ENCODE measurements around the gene TMEM117.
"Not testable (repeated sequence)": the region's sequence is repeated elsewhere in the genome, so short reads cannot be mapped to it uniquely, and the experiment has no call there.

Gene TMEM117

GRCh38 chr12:43969882-43970281, 134.0 kb downstream of the TMEM117 start:
- DNase-seq: no peak

GRCh38 chr12:43973385-43973784, 137.5 kb downstream of the TMEM117 start:
- DNase-seq: no peak

GRCh38 chr12:43973993-43974392, 138.1 kb downstream of the TMEM117 start:
- DNase-seq: no peak

- DNase-seq: no peak
Measured at GRCh38 chr12:43976027-43976426, 140.1 kb downstream of the TMEM117 start.

DNA sequence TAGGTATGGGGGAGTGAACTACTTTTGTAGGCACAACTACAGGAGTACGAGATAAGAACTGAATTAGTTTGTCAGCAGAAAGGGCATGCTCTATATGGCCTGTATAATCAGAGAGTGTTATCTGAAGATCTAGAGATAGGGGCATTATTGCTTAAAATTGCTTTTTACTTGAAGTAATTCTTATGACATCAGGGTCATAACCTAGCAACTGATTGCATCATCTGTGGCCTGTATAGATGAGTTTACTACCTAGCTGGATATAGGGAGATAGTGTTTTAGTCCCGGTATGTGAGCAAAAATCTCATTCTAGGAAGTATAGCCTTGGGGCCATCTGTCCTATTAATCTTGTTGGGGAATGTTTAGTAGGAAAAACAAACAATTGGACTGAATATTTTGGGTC, 142.7 kb downstream of the TMEM117 start:
- DNase-seq: no peak

DNA sequence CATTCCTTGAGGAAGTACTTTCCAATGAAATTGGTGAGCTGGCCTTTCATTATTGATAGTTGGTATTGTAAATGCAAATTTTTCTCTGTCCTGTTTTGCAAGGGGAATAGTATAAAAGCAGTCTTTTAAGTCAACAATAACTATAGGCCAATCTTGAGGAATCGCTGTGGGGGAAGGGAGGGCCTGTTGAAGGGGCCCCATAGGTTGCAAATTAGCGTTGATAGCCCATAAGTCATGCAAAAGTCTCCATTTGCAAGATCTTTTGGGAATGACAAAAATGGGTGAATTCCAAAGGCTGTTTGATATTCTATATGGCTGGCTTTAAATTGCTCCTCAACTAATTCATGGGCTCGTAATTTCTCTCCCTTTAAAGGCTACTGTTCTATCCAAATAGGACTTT, 143.6 kb downstream of the TMEM117 start:
- no peak for DNase-seq

DNA sequence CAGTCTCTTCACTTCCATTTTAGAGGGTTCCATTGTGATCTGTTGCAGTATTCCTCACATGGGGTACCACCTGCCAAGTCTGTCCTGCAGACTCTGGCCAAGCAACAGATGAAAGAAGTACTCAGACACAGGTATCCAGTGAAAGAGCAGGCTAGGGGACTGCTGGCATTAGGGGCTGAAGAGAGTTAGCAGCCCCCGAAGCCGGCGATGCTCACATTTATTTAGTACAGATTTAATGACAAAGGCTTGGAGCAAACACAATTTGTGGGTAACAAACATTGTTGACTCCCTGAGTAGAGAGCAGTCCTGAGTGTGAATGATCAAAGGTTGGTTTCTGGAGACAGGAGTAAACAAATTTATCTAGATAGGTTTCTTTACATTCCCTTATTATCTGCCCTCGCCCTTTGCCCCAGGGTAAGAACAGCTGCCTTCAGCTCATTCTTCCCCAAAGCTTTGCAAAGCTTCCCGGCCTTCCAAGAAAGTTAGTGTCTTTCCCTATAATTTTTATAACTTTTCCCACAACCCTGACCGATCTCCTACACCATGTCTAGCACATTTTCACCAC, 144.8 kb downstream of the TMEM117 start:
- DNase-seq: no peak

DNA sequence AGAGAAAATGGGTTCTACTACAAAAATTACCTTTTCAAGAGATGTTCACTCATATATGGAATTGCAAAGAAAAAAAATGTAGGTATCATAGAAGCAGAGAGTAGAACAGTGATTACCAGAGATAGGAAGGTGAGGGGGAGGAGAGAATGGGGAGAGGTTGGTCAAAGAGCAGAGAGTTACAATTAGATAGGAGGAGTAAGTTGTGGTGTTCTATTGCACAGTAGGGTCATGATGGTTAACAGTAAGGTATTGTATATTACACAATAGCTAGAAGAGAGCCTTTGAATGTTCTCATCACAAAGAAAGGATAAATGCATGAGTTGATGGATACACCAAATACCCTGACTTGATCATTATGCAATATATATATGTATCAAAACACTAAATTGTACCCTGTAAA, 145.8 kb downstream of the TMEM117 start:
- no peak for DNase-seq

DNA sequence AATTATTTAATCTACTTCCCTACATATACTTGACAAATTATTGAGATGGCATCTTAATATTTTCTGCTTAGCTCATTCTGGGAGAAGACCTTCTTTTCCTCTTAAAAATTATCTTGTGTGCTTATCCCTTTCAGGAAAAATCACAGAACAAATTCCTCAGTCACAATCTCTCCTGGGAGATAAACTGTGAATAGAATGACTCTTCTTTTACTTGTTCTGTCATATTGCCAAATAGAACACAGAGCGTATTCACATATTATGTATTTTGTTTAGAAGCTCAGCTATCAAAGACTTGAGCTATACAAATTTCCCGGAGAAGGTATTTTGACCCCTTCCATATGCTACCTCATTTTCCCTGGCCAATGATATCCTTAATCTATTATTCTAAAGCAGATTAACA, 146.7 kb downstream of the TMEM117 start:
- DNase-seq: no peak

DNA sequence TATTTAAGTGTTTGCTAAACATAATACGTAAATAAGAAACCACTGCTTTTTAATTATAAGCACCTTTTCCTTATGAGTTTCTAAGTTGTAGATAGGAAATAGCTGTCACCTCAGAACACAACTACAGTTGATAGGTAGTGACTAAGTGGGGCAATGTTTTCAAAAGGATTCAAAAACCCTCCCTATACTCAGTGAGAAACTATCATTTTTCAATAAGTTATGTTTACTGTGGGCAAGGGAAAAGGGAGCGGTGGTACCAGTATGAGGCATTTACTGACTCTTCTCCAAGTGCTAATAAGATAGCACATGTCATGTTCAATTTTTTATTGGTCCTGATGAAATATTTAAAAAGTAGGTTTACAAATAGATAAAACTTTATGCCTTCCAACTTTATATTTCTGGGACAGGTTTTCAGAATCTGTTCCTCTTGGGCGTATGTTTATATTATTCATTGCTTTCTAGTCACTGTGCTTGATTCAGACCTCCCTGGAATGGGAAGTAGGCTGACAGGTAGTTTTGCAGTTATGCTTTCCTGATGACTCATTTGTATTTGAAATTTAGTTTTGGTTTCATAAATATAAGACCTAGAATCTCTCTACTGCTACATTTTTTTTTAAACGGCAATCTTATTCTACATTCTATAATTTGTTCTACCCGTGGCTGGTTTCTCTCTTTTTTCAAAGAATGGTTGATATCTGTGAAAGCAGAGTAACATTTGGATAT, 153.1 kb downstream of the TMEM117 start:
- DNase-seq: no peak

- no peak for DNase-seq
Measured at GRCh38 chr12:43992856-43993255, 157.0 kb downstream of the TMEM117 start.

DNA sequence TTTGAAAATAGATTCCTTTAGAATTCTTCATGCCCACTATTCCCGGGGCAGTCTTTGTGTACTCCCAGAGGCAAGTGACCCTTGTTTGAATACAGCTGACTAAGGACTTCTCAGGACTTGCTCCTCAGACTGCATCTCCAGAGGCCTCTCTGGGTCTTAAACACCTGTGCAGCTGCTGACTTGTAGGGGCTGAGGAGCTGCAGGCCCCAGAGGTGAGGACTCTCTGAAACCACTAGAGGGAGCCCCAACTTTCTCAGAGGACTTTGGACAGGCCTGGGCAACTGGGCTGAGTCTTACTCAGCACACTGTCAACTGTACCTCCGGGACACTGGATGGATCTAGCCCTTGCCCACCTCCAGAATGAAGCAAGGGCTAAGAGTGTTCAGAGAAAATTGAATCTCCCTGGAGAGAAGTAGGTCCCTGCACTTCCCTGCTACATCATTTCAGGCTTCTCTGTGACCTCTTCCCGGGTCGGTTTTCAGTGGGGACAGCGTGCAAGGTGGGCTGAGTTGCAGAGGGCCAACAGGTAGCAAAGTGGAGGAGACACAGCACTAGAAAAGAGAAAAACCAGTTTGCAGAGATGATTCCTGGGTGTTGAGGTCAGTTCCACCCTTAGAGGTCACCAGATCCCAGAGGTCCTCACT, 164.6 kb downstream of the TMEM117 start:
- peak; percentile 45 for DNase-seq

GRCh38 chr12:44002607-44003006, 166.7 kb downstream of the TMEM117 start:
- DNase-seq: no peak

DNA sequence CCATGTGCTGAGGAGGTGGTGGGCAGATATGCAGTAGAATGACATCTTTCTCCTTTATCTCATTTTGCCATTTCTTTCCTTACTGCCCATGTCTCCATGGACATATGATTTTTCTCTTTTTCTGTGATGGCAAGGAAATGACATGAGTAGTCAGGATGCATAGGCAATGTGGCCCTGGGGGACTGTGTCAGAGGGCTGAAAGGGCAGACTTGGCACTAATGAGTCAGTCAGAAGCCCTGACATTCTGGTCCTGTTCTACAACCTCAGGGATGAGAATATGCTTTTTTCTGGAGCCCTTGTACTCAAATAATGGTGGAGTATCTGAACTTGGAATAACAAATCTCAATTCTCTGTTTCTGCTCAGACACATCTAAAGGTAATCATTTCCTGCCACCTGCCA, 167.8 kb downstream of the TMEM117 start:
- no peak for DNase-seq

- peak; percentile 20 for DNase-seq
Measured at GRCh38 chr12:44015333-44015941, 179.6 kb downstream of the TMEM117 start.

- no peak for DNase-seq
Measured at GRCh38 chr12:44017216-44017615, 181.3 kb downstream of the TMEM117 start.

- DNase-seq: no peak
Measured at GRCh38 chr12:44019118-44019517, 183.2 kb downstream of the TMEM117 start.

- no peak for DNase-seq
Measured at GRCh38 chr12:44020555-44020954, 184.7 kb downstream of the TMEM117 start.

GRCh38 chr12:44021471-44021971, 185.6 kb downstream of the TMEM117 start:
- DNase-seq: no peak

- no peak for DNase-seq
Measured at GRCh38 chr12:44025499-44025898, 189.6 kb downstream of the TMEM117 start.

GRCh38 chr12:44026046-44026445, 190.2 kb downstream of the TMEM117 start:
- DNase-seq: no peak

- not testable (repeated sequence) for DNase-seq
Measured at GRCh38 chr12:44026926-44027325, 191.0 kb downstream of the TMEM117 start.

GRCh38 chr12:44029194-44029593, 193.3 kb downstream of the TMEM117 start:
- no peak for DNase-seq
